T-helper 2 cell (primary cell): ENCODE data around the gene REEP1.
"Not testable (repeated sequence)": the region's sequence is repeated elsewhere in the genome, so short reads cannot be mapped to it uniquely, and the experiment has no call there.

Source experiments
- DNase-seq, 5 experiments: peaks; one replicate each; pipeline versions ENCODE4 v3.0.0 to v3.0.0-alpha.2; 2012 to 2022

REEP1 gene

GRCh38 chr2:86241611-86242010, 95.8 kb downstream of the REEP1 start:
- no peak for DNase-seq

- DNase-seq, result no peak
Observed at GRCh38 chr2:86240251-86240650, 97.2 kb downstream of the REEP1 start.

- DNase-seq, result no peak
Observed at GRCh38 chr2:86239745-86240144, 97.7 kb downstream of the REEP1 start.

GRCh38 chr2:86239326-86239725, 98.1 kb downstream of the REEP1 start:
- DNase-seq, result no peak

GRCh38 chr2:86238354-86238753, 99.1 kb downstream of the REEP1 start:
- peak in 1 of 5 experiments; percentile 75 for DNase-seq

GRCh38 chr2:86237172-86237571, 100.3 kb downstream of the REEP1 start:
- DNase-seq, result no peak

GRCh38 chr2:86235196-86235980, 102.0 kb downstream of the REEP1 start:
- no peak for DNase-seq

DNA sequence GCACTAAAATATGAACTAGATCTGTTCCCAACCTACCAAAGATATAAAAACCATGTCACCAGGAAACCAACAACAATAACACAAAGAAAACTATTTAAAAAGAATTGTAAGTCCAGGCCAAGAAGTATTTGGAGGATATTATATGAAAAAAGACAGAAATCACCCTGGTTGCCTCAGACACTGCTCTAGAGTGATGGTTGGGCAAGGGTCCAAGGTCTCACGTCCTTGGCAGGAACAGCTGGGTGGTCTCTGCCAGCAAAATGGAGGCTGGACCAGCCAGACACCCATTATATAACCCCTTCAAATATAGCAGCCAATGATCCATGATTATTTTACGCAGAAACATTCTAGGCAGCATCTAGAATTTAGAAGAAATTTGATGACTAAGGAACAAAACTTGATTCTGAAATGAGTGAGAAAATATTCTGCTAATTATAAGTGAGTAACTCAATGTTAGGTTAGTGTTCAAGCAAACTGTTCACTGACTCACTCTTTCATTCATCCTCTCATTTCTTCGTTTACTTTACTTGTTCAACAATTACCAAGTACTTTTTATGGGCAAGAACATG, 102.8 kb downstream of the REEP1 start:
- no peak for DNase-seq

DNA sequence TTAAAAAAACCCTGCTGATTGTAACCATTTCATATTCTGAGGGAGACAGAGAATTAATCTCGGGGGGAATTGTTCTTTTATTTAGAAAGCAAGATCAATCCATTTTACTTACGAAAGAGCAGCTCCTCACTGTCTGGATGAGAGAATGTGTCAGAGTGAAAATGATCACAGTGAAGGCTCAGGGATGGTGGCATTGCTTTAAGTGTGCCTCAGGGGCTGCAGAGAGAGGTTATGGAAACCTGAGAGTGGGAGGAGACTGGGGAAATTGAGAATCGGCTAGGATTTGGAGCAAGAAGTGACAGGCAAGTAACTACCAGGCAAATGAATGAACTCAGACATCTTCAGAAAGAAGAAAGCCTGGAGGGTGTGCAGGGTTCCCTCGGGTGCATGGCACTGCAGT, 104.0 kb downstream of the REEP1 start:
- DNase-seq, result no peak

DNA sequence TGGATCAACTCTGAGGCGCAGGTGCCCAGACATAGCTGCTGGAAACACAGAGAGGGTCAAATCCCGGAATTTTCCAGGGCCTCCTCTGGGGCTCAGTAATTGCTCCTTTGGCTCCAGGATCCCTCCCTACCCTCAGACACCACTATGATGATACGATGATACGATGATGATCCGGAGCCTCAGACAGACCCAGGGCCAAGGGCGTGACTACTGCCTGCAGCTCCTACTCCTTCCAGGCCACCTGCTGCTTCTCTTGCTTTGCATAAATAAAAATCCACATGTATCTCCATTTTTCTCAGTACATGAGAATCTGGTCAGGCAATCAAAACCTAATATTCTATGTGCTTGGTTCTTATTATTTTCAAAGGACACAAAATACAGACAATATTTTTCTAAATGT, 104.5 kb downstream of the REEP1 start:
- DNase-seq, result no peak

DNA sequence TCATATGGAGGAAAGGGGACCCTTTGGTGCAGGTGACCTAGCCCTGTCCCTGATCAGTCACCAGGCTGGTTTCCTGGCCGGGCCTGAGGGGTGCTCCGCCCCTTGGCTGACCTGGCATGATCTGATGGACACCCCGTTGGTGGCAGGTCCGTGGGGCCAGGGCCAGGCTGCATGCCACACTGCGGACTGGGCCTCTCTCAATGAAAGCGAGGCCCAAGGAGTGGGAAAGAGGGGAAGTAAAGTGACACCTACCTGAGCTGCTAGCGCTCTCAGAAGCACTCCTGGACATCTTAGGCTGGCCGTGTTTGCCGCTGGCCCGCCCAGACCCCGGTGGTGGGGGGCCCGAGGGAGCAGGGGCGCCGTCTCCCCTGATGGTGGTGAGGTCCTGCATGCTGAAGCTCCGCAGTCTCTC, 105.0 kb downstream of the REEP1 start:
- DNase-seq, result no peak

DNA sequence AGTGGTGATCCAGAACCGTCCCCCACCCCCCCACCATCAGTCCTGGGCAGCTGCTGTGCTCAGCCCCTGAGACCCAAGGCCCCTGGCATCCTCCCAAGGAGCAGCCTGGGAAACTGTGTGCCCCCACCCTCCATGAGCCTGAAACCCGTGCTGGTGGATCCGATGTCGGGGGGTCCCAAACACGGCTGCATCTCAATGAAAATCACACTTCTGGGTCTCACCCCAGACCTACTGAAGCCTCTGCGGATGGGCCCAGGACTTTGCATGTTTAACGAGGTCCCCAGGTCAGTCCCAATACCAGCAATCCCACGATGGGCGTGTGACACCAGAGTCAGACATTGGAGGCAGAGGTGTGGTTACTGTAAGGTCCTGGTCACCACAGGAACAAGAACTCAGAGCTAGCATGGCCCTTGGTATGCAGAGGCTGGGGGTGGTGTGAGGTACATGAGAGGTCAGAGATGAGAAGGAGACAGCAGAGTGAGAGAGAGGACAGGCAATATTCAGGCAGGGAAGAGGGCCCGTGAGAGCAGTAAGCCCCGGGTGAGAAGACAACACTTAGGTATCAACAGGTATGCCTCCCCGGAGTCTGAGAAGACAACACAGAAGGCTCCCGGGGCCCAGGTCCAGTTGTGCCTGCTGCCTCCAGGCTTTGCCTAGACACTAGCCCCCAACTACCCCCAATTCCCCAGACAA, 105.6 kb downstream of the REEP1 start:
- no peak for DNase-seq

- no peak for DNase-seq
Observed at GRCh38 chr2:86230961-86231360, 106.5 kb downstream of the REEP1 start.

DNA sequence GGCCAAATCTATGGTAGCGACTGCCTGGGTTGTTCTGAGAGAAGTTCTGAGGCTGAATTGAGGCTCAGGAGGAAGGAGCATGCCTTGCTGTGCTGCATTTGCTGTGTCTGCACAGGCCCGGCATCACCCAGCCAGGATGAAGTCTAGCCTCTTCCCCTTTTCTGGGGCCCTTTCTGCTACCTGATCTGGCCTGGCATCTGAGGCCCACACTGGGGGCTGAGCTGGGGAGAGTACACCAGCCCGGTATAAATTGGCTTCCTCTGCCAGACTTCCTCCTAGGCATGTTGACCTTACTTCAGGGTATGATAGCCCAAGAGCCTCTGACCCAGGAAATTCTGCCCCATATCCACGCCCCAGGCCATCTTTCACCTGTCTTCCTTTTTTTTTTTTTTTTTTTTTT, 108.2 kb downstream of the REEP1 start:
- no peak for DNase-seq

- DNase-seq, result not testable (repeated sequence)
Observed at GRCh38 chr2:86228574-86228973, 108.9 kb downstream of the REEP1 start.

- DNase-seq, result no peak
Observed at GRCh38 chr2:86227685-86228084, 109.7 kb downstream of the REEP1 start.

DNA sequence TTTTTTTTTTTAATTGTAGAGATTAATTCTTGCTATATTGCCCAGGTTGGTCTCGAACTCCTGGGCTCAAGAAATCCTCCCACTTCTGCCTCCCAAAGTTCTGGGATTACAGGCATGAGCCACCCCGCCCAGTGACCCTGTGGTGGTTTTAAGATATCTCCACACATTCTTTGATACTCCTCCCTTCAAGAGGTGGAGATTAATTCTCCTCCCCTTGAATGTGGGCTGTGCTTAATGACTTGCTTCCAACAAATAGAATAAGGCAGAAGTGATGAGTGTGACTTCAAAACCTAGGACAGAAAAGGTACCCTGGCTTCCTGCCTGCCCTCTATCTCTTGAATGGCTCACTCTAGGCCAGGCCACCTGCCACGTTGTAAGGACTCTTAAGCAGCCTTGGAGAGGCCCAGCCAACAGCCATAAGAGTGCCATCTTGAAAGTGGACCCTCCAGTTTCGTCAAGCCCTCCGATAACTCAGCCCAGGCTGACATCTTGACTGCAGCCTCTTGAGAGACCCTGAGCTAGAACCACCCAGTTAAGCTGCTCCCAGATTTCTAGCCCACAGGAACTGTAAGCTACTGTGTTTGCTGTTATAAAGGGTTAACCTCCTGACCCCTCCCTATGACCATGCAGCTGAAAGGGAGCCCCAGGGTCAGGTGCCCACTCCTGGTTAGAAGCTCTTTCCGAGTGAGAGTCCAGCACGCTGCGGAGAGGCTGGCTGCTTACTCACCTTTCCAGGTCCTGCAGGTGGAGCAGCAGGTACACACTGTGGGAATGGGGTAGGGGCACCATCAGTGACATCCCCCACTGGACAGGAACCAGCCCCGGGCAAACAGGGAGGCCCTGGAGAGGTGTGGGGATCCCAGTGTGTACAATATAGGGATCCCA, 110.5 kb downstream of the REEP1 start:
- no peak for DNase-seq

DNA sequence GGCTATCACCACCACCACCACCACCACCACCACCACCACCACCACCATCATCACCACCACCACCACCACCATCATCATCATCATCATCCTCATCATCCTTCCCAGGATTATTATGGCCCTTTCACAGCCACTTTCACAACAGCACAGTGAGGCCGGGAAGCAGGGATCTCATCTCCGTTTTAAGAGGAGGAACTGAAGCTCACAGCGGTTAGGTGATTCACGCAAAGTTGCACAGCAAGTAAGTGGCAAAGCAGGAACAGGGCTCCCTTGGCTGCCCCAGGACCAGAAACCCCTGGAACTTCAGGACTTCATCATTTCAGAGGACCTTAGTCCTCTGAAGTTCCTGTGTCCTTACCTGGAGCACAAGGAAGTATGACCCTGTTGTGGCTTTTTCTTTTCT, 111.4 kb downstream of the REEP1 start:
- DNase-seq, result no peak

DNA sequence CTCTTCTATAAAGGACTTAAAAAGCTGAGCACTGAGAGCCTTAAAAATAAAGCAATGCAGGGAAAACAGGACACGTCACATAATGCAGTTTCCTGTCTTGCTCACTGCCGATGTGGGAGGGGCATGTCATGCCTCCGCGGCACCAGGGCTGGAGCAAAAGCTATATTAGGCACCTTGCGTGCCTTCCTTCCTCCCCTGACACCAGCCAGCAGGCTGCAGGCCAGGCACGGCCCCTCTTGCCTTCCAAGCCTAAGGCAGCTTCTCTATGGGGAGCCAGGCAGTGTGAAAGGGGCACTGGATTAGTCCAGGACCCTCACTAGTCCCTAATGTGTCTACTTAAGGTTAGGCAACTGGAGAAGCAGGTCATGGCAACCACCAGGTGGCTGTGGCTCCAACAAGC, 111.8 kb downstream of the REEP1 start:
- peak in 2 of 5 experiments; percentile 12 to 87 for DNase-seq

DNA sequence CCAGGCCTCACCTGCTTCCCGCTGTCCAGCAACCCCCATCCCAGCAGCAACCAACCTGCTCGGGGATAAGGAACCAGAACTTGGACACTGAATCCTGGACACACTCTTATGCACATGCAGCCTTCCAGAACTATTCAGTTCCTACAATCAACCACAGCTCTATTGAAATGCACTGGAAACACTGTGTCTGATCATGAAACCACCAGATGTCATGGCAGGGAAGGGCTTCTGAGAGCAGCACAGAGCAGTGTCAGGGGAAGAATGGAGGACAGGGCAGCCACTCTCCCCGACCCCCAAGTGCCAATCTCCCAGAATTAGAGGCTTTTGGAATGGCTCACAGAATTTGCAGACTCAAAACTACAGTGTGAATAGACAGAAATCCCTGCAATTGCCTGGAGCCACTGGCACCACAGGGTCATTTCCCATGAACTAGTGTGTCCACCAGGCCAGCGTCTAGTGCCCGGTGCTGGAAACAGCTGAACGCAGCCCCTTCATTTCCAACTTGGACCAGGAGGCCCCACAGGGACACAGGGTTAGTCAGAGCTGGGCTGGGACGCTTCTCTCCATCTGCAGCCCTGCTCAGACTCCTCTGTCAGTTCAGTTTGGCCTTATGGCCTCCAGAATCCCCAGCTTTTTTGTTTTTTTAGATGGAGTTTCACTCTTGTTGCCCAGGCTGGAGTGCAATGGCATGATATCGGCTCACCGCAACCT, 112.6 kb downstream of the REEP1 start:
- DNase-seq, result no peak

GRCh38 chr2:86223927-86224560, 113.4 kb downstream of the REEP1 start:
- DNase-seq, result no peak
